Mesenchymal stem cell (in vitro differentiated cells and primary cell): ENCODE data around the gene DUSP14.

ENCODE experiments used
- DNase-seq: peaks from one replicate; pipeline ENCODE4 v3.0.0-alpha.2; 2013
- H2AFZ ChIP-seq: one replicate; pipeline ENCODE4 v1.6.1; 2013; ENCODE audit warnings: low read depth, mild to moderate bottlenecking, control low read depth, inconsistent platforms, low read length, moderate library complexity
- H2AK5ac ChIP-seq: 2 replicates; pipeline ENCODE4 v1.6.1; 2013; ENCODE audit warnings: low read length, moderate library complexity, mild to moderate bottlenecking, inconsistent platforms; ENCODE audit not compliant: severe bottlenecking
- H2BK120ac ChIP-seq: one replicate; pipeline ENCODE4 v1.6.1; 2013; ENCODE audit warnings: low read depth, mild to moderate bottlenecking, inconsistent platforms, low read length, moderate library complexity
- H2BK12ac ChIP-seq, 2 experiments: one replicate each; pipeline ENCODE4 v1.6.1; 2013; ENCODE audit warnings: inconsistent platforms in 2 of 2, low read length in 2 of 2, mild to moderate bottlenecking in 2 of 2, moderate library complexity in 2 of 2, control low read depth in 1 of 2
- H2BK15ac ChIP-seq: one replicate; pipeline ENCODE4 v1.6.1; 2013; ENCODE audit warnings: mild to moderate bottlenecking, low read depth, inconsistent platforms; ENCODE audit not compliant: poor library complexity, severe bottlenecking
- H2BK5ac ChIP-seq: 2 replicates; pipeline ENCODE4 v1.6.1; 2013; ENCODE audit warnings: low read depth, mild to moderate bottlenecking, low read length, control low read depth, inconsistent platforms; ENCODE audit not compliant: poor library complexity, severe bottlenecking
- H3K14ac ChIP-seq, 2 experiments: one replicate each; pipeline ENCODE4 v1.6.1; 2013; ENCODE audit warnings: inconsistent platforms in 2 of 2, low read length in 2 of 2, control low read depth in 1 of 2, mild to moderate bottlenecking in 1 of 2, moderate library complexity in 1 of 2
- H3K18ac ChIP-seq, 2 experiments: one replicate each; pipeline ENCODE4 v1.6.1; 2013; ENCODE audit warnings: inconsistent platforms in 2 of 2, low read length in 2 of 2, control low read depth in 1 of 2, low read depth in 1 of 2, mild to moderate bottlenecking in 1 of 2
- H3K23ac ChIP-seq, 2 experiments: one replicate each; pipeline ENCODE4 v1.6.1; 2013; ENCODE audit warnings: inconsistent platforms in 2 of 2, low read length in 2 of 2, mild to moderate bottlenecking in 2 of 2, moderate library complexity in 2 of 2, control low read depth in 1 of 2
- H3K27ac ChIP-seq: 2 replicates; pipeline ENCODE4 v1.5.1; 2013; ENCODE audit warnings: mild to moderate bottlenecking, moderate library complexity, low read length, control low read depth, inconsistent platforms; ENCODE audit not compliant: poor library complexity, severe bottlenecking
- H3K27me3 ChIP-seq, 2 experiments: 2 replicates each; pipeline versions ENCODE4 v1.6.1 to v1.7.0; 2013; ENCODE audit warnings: low read length in 2 of 2, mild to moderate bottlenecking in 2 of 2, moderate library complexity in 2 of 2, control low read depth in 1 of 2, inconsistent platforms in 1 of 2; ENCODE audit not compliant: control insufficient read depth in 1 of 2, insufficient read depth in 1 of 2
- H3K36me3 ChIP-seq, 2 experiments: 2 replicates each; pipeline versions ENCODE4 v1.6.1 to v1.7.0; 2013; ENCODE audit warnings: low read length in 2 of 2, control low read depth in 1 of 2, inconsistent platforms in 1 of 2, low read depth in 1 of 2, mild to moderate bottlenecking in 1 of 2; ENCODE audit not compliant: insufficient read depth in 2 of 2, control insufficient read depth in 1 of 2
- H3K4ac ChIP-seq, 2 experiments: one replicate each; pipeline ENCODE4 v1.6.1; 2013; ENCODE audit warnings: inconsistent platforms in 2 of 2, low read length in 2 of 2, mild to moderate bottlenecking in 2 of 2, moderate library complexity in 2 of 2, control low read depth in 1 of 2, low read depth in 1 of 2
- H3K4me1 ChIP-seq: 2 replicates; pipeline ENCODE4 v1.6.1; 2013; ENCODE audit warnings: low read depth, low read length, control low read depth; ENCODE audit not compliant: control insufficient read depth, insufficient read depth
- H3K4me2 ChIP-seq: 2 replicates; pipeline ENCODE4 v1.6.1; 2013; ENCODE audit warnings: low read length, mild to moderate bottlenecking, inconsistent platforms; ENCODE audit not compliant: poor library complexity, severe bottlenecking
- H3K4me3 ChIP-seq, 2 experiments: 2 replicates each; pipeline versions ENCODE4 v1.5.1 to v1.7.0; 2013; ENCODE audit warnings: low read length in 2 of 2, mild to moderate bottlenecking in 2 of 2, control low read depth in 1 of 2, low read depth in 1 of 2; ENCODE audit not compliant: insufficient read depth in 1 of 2
- H3K79me1 ChIP-seq: replicated peaks from 2 replicates; pipeline ENCODE4 v1.6.1; 2013; ENCODE audit warnings: mild to moderate bottlenecking, control low read depth, low read length, inconsistent platforms; ENCODE audit not compliant: poor library complexity, severe bottlenecking
- H3K9ac ChIP-seq: 2 replicates; pipeline ENCODE4 v1.7.0; 2013; ENCODE audit warnings: mild to moderate bottlenecking, low read length, moderate library complexity
- H3K9me3 ChIP-seq: 2 replicates; pipeline ENCODE4 v1.7.0; 2013; ENCODE audit warnings: mild to moderate bottlenecking, low read length; ENCODE audit not compliant: control insufficient read depth
- H4K8ac ChIP-seq: one replicate; pipeline ENCODE4 v1.6.1; 2013; ENCODE audit warnings: inconsistent platforms, mild to moderate bottlenecking, low read length, moderate library complexity
- H4K91ac ChIP-seq: one replicate; pipeline ENCODE4 v1.6.1; 2013; ENCODE audit warnings: mild to moderate bottlenecking, low read length, inconsistent platforms
- WGBS: methylation state at CpG from one replicate; pipeline ENCODE4 v1.1.7; 2013; ENCODE audit warnings: mixed read lengths; 5-methylcytosine and 5-hydroxymethylcytosine counted together

DUSP14 gene

DNA sequence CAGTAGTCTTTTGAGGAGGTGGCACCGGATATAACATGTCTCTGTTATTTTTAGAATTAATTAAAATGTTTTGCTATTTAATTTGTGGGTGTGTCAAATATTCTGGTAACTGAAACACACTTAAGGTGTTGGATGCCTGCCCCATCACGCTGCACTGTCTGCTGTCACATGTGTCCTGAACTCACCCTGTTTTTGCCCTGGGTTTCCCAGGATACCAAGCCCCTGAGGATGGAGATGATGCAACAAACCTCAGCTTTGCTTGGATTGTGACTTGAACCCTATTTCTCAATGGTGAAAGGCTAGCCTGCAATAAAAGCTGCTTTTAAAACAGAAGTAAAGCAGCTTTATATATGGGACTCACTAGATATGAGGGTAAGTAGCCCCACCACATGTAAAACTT lies 11.5 kb upstream of the DUSP14 start:
- H3K79me1 ChIP-seq, result peaks cover 2% of the 10 kb centered on the region
- H3K4ac ChIP-seq, result no peak overlapping the region
- H3K4me3 ChIP-seq, result peak overlapping the region in 1 of 2 experiments; percentile 34
- peak; percentile 77 for DNase-seq
- no peak overlapping the region for H2BK15ac ChIP-seq
- H3K36me3 ChIP-seq, result peaks cover 9 to 44% of the 10 kb centered on the region in 2 experiments
- H2AK5ac ChIP-seq, result no peak overlapping the region
- no peak overlapping the region for H3K23ac ChIP-seq
- H2BK5ac ChIP-seq, result no peak overlapping the region
- no peak overlapping the region for H3K27ac ChIP-seq
- H3K9ac ChIP-seq, result peak overlapping the region; percentile 84
- WGBS, result 97% methylated on average over 2 of the region's 2 CpGs
- no peak overlapping the region for H2BK12ac ChIP-seq
- H2AFZ ChIP-seq, result no peak overlapping the region
- H4K8ac ChIP-seq, result no peak overlapping the region
- no peak overlapping the region for H3K4me2 ChIP-seq
- H3K9me3 ChIP-seq, result no peaks in the 10 kb centered on the region
- no peaks in the 10 kb centered on the region for H3K27me3 ChIP-seq
- no peak overlapping the region for H4K91ac ChIP-seq
- no peak overlapping the region for H2BK120ac ChIP-seq
- H3K18ac ChIP-seq, result no peak overlapping the region
- H3K14ac ChIP-seq, result no peak overlapping the region
- H3K4me1 ChIP-seq, result peaks cover 3% of the 10 kb centered on the region

DNA sequence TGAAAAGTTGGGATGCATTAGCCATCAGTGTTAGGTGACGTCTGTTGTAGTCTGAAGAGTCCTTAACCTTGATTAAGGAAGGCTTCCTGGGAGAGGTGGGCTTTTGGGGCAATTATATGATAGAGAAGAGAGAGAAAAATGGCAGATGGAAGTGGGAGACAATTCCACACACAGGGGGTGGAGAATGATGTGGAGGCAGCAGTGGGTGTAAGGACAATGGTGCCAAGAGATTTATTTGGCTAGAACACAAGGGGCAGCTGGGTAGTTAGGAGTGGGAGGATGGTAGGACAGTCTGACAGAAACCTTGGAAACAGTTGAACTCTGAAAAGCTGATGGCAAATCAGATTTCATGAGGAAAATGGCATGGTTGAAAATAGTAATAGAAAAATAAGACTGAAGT lies 10.7 kb upstream of the DUSP14 start:
- Histone ChIP-seq H3K18ac (no peak overlapping the region), H3K9me3 (no peaks in the 10 kb centered on the region), H2BK12ac (peak overlapping the region in 1 of 2 experiments; percentile 80), H2BK5ac (no peak overlapping the region), H3K4me3 (no peak overlapping the region), H2BK120ac (no peak overlapping the region), H2BK15ac (no peak overlapping the region), H4K91ac (no peak overlapping the region), H3K14ac (no peak overlapping the region), H3K4me2 (no peak overlapping the region), H3K4ac (no peak overlapping the region), H3K79me1 (peaks cover 2% of the 10 kb centered on the region), H4K8ac (no peak overlapping the region), H3K4me1 (peaks cover 3% of the 10 kb centered on the region), H3K27ac (no peak overlapping the region), H3K36me3 (peaks cover 9 to 36% of the 10 kb centered on the region in 2 experiments), H2AFZ (no peak overlapping the region), H2AK5ac (no peak overlapping the region), H3K23ac (no peak overlapping the region), H3K9ac (peak overlapping the region; percentile 84), H3K27me3 (no peaks in the 10 kb centered on the region)
- 100% methylated on average over 1 of the region's 1 CpG for WGBS
- DNase-seq, result no peak

DNA sequence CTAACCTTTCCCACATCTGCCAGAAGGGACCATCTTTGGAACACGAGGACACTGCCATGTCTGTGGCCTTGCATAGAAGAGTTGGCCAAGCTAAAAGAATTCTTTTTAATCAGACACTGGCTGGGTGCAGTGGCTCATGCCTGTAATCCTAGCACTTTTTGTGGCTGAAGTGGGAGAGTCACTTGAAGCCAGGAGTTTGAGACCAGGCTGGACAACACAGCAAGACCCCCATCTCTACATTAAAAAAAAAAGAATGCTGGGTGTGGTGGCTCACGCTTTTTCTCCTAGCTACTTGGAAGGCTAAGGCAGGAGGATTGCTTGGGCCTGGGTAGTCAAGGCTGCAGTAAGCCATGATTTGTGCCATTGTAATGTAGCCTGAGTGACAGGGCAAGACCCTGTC lies 9.3 kb upstream of the DUSP14 start:
- WGBS, result 100% methylated on average over 2 of the region's 2 CpGs
- H2AK5ac ChIP-seq, result no peak overlapping the region
- H3K27ac ChIP-seq, result no peak overlapping the region
- no peak overlapping the region for H2BK12ac ChIP-seq
- H3K4me1 ChIP-seq, result peaks cover 3% of the 10 kb centered on the region
- H3K23ac ChIP-seq, result no peak overlapping the region
- no peak overlapping the region for H2BK5ac ChIP-seq
- no peak overlapping the region for H3K18ac ChIP-seq
- no peak overlapping the region for H3K4me3 ChIP-seq
- H2BK15ac ChIP-seq, result peak overlapping the region; percentile 55
- H3K4ac ChIP-seq, result no peak overlapping the region
- DNase-seq, result no peak
- no peak overlapping the region for H4K8ac ChIP-seq
- H3K9ac ChIP-seq, result peak overlapping the region; percentile 56
- no peak overlapping the region for H2AFZ ChIP-seq
- H3K36me3 ChIP-seq, result peaks cover 9 to 27% of the 10 kb centered on the region in 2 experiments
- H3K4me2 ChIP-seq, result no peak overlapping the region
- peak overlapping the region; percentile 29 for H4K91ac ChIP-seq
- H3K79me1 ChIP-seq, result peaks cover 2% of the 10 kb centered on the region
- H2BK120ac ChIP-seq, result no peak overlapping the region
- H3K14ac ChIP-seq, result no peak overlapping the region
- no peaks in the 10 kb centered on the region for H3K27me3 ChIP-seq
- no peaks in the 10 kb centered on the region for H3K9me3 ChIP-seq

DNA sequence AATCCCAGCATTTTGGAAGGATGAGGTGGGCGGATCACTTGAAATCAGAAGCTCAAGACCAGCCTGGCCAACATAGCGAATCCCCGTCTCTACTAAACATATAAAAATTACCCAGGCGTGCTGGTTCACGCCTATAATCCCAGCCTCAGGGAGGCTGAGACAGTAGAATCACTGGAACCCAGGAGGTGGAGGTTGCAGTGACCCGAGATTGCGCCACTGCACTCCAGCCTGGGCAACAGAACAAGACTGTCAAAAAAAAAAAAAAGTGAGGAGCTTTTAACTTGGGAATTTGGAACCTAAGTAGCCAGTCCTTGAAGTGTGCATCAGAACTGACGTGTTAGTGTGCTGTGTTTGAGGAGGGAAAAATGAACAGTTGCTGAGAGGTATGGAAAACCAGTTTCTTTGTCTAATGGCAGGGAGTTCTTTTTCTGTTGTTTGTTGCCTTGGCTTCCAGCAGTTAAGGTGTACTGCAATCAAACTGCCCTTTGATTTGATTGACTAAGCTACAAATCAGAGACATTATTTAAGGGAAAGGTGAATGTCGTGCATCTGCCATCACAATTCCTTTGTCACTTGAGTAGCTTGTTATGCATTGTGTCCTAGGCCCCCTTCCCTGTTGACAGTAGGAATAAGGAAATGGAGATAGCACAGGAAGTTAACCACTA lies 8.6 kb upstream of the DUSP14 start:
- no peak overlapping the region for H2BK5ac ChIP-seq
- H4K8ac ChIP-seq, result no peak overlapping the region
- H3K4ac ChIP-seq, result peak overlapping the region in 1 of 2 experiments; percentile 35
- WGBS, result 95% methylated on average over 9 of the region's 9 CpGs
- H3K18ac ChIP-seq, result peak overlapping the region in 1 of 2 experiments; percentile 28
- no peak overlapping the region for H2BK15ac ChIP-seq
- H3K27me3 ChIP-seq, result no peaks in the 10 kb centered on the region
- H3K23ac ChIP-seq, result no peak overlapping the region
- no peak for DNase-seq
- H4K91ac ChIP-seq, result no peak overlapping the region
- H3K4me2 ChIP-seq, result no peak overlapping the region
- H2BK12ac ChIP-seq, result no peak overlapping the region
- H3K9me3 ChIP-seq, result no peaks in the 10 kb centered on the region
- H3K36me3 ChIP-seq, result peaks cover 9 to 21% of the 10 kb centered on the region in 2 experiments
- H3K4me1 ChIP-seq, result peaks cover 3% of the 10 kb centered on the region
- no peak overlapping the region for H2AK5ac ChIP-seq
- H3K79me1 ChIP-seq, result peaks cover 2% of the 10 kb centered on the region
- H3K9ac ChIP-seq, result peak overlapping the region; percentile 56
- H3K4me3 ChIP-seq, result no peak overlapping the region
- H3K14ac ChIP-seq, result no peak overlapping the region
- H2BK120ac ChIP-seq, result no peak overlapping the region
- no peak overlapping the region for H3K27ac ChIP-seq
- H2AFZ ChIP-seq, result no peak overlapping the region
